Activated effector memory CD4-positive, alpha-beta T cell treated with Interleukin-2 at 50 U/mL for 16 hours (primary cell): ENCODE measurements around the gene RUVBL1.
A peak's percentile ranks its signal among the peaks of the same experiment; 100 is the strongest.
"Not testable (repeated sequence)": the region's sequence is repeated elsewhere in the genome, so short reads cannot be mapped to it uniquely, and the experiment has no call there.

Experiments used
- DNase-seq: peaks from one replicate; pipeline ENCODE4 v3.0.0-alpha.2; 2020

The RUVBL1 gene

GRCh38 chr3:128123538-128124368 lies at the start of gene RUVBL1:
TSS of gene RUVBL1 (minus strand) at chr3:128123812. CDS start at chr3:128123724, 88 bp downstream.
- DNase-seq: peak; percentile 94

GRCh38 chr3:128173200-128173599 lies 49.6 kb upstream of the RUVBL1 start:
- DNase-seq: no peak

GRCh38 chr3:128170866-128171516 lies 47.4 kb upstream of the RUVBL1 start:
- DNase-seq: no peak

GRCh38 chr3:128168836-128169235 lies 45.2 kb upstream of the RUVBL1 start:
- DNase-seq: no peak

- no peak for DNase-seq
Measured at GRCh38 chr3:128167973-128168674, 44.5 kb upstream of the RUVBL1 start.

- no peak for DNase-seq
Measured at GRCh38 chr3:128167646-128167972, 44.0 kb upstream of the RUVBL1 start.

GRCh38 chr3:128166971-128167453 lies 43.4 kb upstream of the RUVBL1 start:
- DNase-seq: no peak

GRCh38 chr3:128163432-128163831 lies 39.8 kb upstream of the RUVBL1 start:
- no peak for DNase-seq

- no peak for DNase-seq
Measured at GRCh38 chr3:128160661-128161060, 37.0 kb upstream of the RUVBL1 start.

- no peak for DNase-seq
Measured at GRCh38 chr3:128155616-128156360, 32.2 kb upstream of the RUVBL1 start.

GRCh38 chr3:128154354-128154753 lies 30.7 kb upstream of the RUVBL1 start:
- not testable (repeated sequence) for DNase-seq

- DNase-seq: peak; percentile 81
Measured at GRCh38 chr3:128153156-128154041, 29.8 kb upstream of the RUVBL1 start, which contains the start of gene EEFSEC. TSS of gene EEFSEC (plus strand) at chr3:128153481. CDS start at chr3:128153508, 27 bp downstream.

- DNase-seq: no peak
Measured at GRCh38 chr3:128152419-128153155, 29.0 kb upstream of the RUVBL1 start.

GRCh38 chr3:128151758-128152274 lies 28.2 kb upstream of the RUVBL1 start:
- no peak for DNase-seq

GRCh38 chr3:128149650-128150049 lies 26.0 kb upstream of the RUVBL1 start:
- DNase-seq: no peak

GRCh38 chr3:128146201-128146600 lies 22.6 kb upstream of the RUVBL1 start:
- DNase-seq: no peak

GRCh38 chr3:128145279-128145678 lies 21.7 kb upstream of the RUVBL1 start:
- DNase-seq: no peak

GRCh38 chr3:128144512-128145187 lies 21.0 kb upstream of the RUVBL1 start:
- no peak for DNase-seq

- DNase-seq: no peak
Measured at GRCh38 chr3:128143496-128143895, 19.9 kb upstream of the RUVBL1 start.

GRCh38 chr3:128133273-128133883 lies 9.8 kb upstream of the RUVBL1 start:
- DNase-seq: no peak
